ENCODE data around the gene WDR86. TPM values are rescaled to one million over a fixed set of nuclear protein-coding genes. Genes with fewer than 3 reads are reported as not detected.

Gene WDR86
- total RNA-seq, 2 donors from 2014 or later: 0.45 TPM; not detected in 1

GRCh38 chr7:151380199-151381097 lies 29.4 kb downstream of the WDR86 start:
- no peak for ATAC-seq (replicated peaks)
- Mint-ChIP-seq H3K36me3 (ENCODE audit: low read depth) (peaks cover 31% of the 10 kb centered on the region), H3K9me3 (no peaks in the 10 kb centered on the region)

GRCh38 chr7:151379534-151380198 lies 30.2 kb downstream of the WDR86 start:
- ATAC-seq (replicated peaks): no peak
- Mint-ChIP-seq H3K4me3 (no peak overlapping the region), H3K27me3 (no peaks in the 10 kb centered on the region), H3K27ac (no peak overlapping the region), H3K36me3 (ENCODE audit: low read depth) (peaks cover 34% of the 10 kb centered on the region), H3K4me1 (peaks cover 8% of the 10 kb centered on the region), H3K9me3 (no peaks in the 10 kb centered on the region)

More at GRCh38 chr7:151380199-151381097, 29.4 kb downstream of the WDR86 start:
- H3K27ac Mint-ChIP-seq: no peak overlapping the region
- no peaks in the 10 kb centered on the region for H3K27me3 Mint-ChIP-seq
- peaks cover 8% of the 10 kb centered on the region for H3K4me1 Mint-ChIP-seq
- H3K4me3 Mint-ChIP-seq: peak overlapping the region; percentile 43

- no peak overlapping the region for H3K27ac Mint-ChIP-seq
- no peaks in the 10 kb centered on the region for H3K9me3 Mint-ChIP-seq
- no peak overlapping the region for H3K4me3 Mint-ChIP-seq
- ATAC-seq (replicated peaks): no peak
- H3K4me1 Mint-ChIP-seq: peaks cover 8% of the 10 kb centered on the region
- peaks cover 39% of the 10 kb centered on the region for H3K36me3 Mint-ChIP-seq (ENCODE audit: low read depth)
- no peaks in the 10 kb centered on the region for H3K27me3 Mint-ChIP-seq
Observed at GRCh38 chr7:151379193-151379520, 30.7 kb downstream of the WDR86 start.

- Mint-ChIP-seq H3K27me3 (no peaks in the 10 kb centered on the region), H3K4me3 (no peak overlapping the region), H3K27ac (no peak overlapping the region), H3K4me1 (peaks cover 8% of the 10 kb centered on the region), H3K36me3 (ENCODE audit: low read depth) (peaks cover 43% of the 10 kb centered on the region), H3K9me3 (no peaks in the 10 kb centered on the region)
- ATAC-seq (replicated peaks): no peak
Observed at GRCh38 chr7:151378496-151379192, 31.2 kb downstream of the WDR86 start.

- H3K36me3 Mint-ChIP-seq (ENCODE audit: low read depth): peaks cover 47% of the 10 kb centered on the region
- H3K4me3 Mint-ChIP-seq: no peak overlapping the region
- peaks cover 8% of the 10 kb centered on the region for H3K4me1 Mint-ChIP-seq
- no peak for ATAC-seq (replicated peaks)
- H3K9me3 Mint-ChIP-seq: no peaks in the 10 kb centered on the region
- no peak overlapping the region for H3K27ac Mint-ChIP-seq
- H3K27me3 Mint-ChIP-seq: no peaks in the 10 kb centered on the region
Observed at GRCh38 chr7:151378011-151378410, 31.8 kb downstream of the WDR86 start.

GRCh38 chr7:151377406-151377805 lies 32.4 kb downstream of the WDR86 start:
- Mint-ChIP-seq H3K4me1 (peaks cover 6% of the 10 kb centered on the region), H3K4me3 (no peak overlapping the region), H3K36me3 (ENCODE audit: low read depth) (peaks cover 53% of the 10 kb centered on the region), H3K9me3 (no peaks in the 10 kb centered on the region), H3K27me3 (no peaks in the 10 kb centered on the region), H3K27ac (no peak overlapping the region)
- no peak for ATAC-seq (replicated peaks)

- H3K9me3 Mint-ChIP-seq: no peaks in the 10 kb centered on the region
- no peak overlapping the region for H3K4me3 Mint-ChIP-seq
- no peak overlapping the region for H3K27ac Mint-ChIP-seq
- peaks cover 57% of the 10 kb centered on the region for H3K36me3 Mint-ChIP-seq (ENCODE audit: low read depth)
- H3K4me1 Mint-ChIP-seq: peaks cover 4% of the 10 kb centered on the region
- no peaks in the 10 kb centered on the region for H3K27me3 Mint-ChIP-seq
- no peak for ATAC-seq (replicated peaks)
Observed at GRCh38 chr7:151376218-151376902, 33.5 kb downstream of the WDR86 start.

- no peak overlapping the region for H3K4me3 Mint-ChIP-seq
- peaks cover 63% of the 10 kb centered on the region for H3K36me3 Mint-ChIP-seq (ENCODE audit: low read depth)
- H3K27ac Mint-ChIP-seq: peak overlapping the region; percentile 77
- no peaks in the 10 kb centered on the region for H3K9me3 Mint-ChIP-seq
- no peaks in the 10 kb centered on the region for H3K27me3 Mint-ChIP-seq
- no peak for ATAC-seq (replicated peaks)
- H3K4me1 Mint-ChIP-seq: peaks cover 4% of the 10 kb centered on the region
Observed at GRCh38 chr7:151375530-151376217, 34.2 kb downstream of the WDR86 start.

- Mint-ChIP-seq H3K27ac (no peak overlapping the region), H3K4me3 (no peak overlapping the region), H3K36me3 (ENCODE audit: low read depth) (peaks cover 72% of the 10 kb centered on the region), H3K9me3 (no peaks in the 10 kb centered on the region), H3K27me3 (no peaks in the 10 kb centered on the region), H3K4me1 (peaks cover 4% of the 10 kb centered on the region)
- ATAC-seq (replicated peaks): no peak
Observed at GRCh38 chr7:151374726-151375125, 35.1 kb downstream of the WDR86 start.

- no peak overlapping the region for H3K27ac Mint-ChIP-seq
- no peaks in the 10 kb centered on the region for H3K9me3 Mint-ChIP-seq
- peaks cover 78% of the 10 kb centered on the region for H3K36me3 Mint-ChIP-seq (ENCODE audit: low read depth)
- no peaks in the 10 kb centered on the region for H3K4me1 Mint-ChIP-seq
- no peak for ATAC-seq (replicated peaks)
- H3K27me3 Mint-ChIP-seq: no peaks in the 10 kb centered on the region
- no peak overlapping the region for H3K4me3 Mint-ChIP-seq
Observed at GRCh38 chr7:151374139-151374538, 35.7 kb downstream of the WDR86 start.

- no peaks in the 10 kb centered on the region for H3K9me3 Mint-ChIP-seq
- ATAC-seq (replicated peaks): no peak
Observed at GRCh38 chr7:151373599-151373998, 36.2 kb downstream of the WDR86 start.

GRCh38 chr7:151372612-151373265 lies 37.1 kb downstream of the WDR86 start:
- Mint-ChIP-seq H3K27ac (peak overlapping the region; percentile 67), H3K9me3 (no peaks in the 10 kb centered on the region), H3K4me1 (peaks cover 6% of the 10 kb centered on the region), H3K27me3 (no peaks in the 10 kb centered on the region), H3K4me3 (no peak overlapping the region), H3K36me3 (ENCODE audit: low read depth) (peaks cover 82% of the 10 kb centered on the region)
- ATAC-seq (replicated peaks): no peak

More at GRCh38 chr7:151373599-151373998, 36.2 kb downstream of the WDR86 start:
- Mint-ChIP-seq H3K27ac (no peak overlapping the region), H3K27me3 (no peaks in the 10 kb centered on the region), H3K36me3 (ENCODE audit: low read depth) (peaks cover 82% of the 10 kb centered on the region), H3K4me1 (no peaks in the 10 kb centered on the region), H3K4me3 (no peak overlapping the region)

- Mint-ChIP-seq H3K27me3 (no peaks in the 10 kb centered on the region), H3K27ac (no peak overlapping the region), H3K4me3 (no peak overlapping the region), H3K36me3 (ENCODE audit: low read depth) (peaks cover 70% of the 10 kb centered on the region), H3K9me3 (no peaks in the 10 kb centered on the region), H3K4me1 (peaks cover 6% of the 10 kb centered on the region)
- ATAC-seq (replicated peaks): no peak
Observed at GRCh38 chr7:151371266-151371665, 38.6 kb downstream of the WDR86 start.
